Muscle of leg (tissue), 11 donors: ENCODE measurements around the gene MED27. TPM values are rescaled to one million over a fixed set of nuclear protein-coding genes. Genes with fewer than 3 reads are reported as not detected.

Experiments used
- DNase-seq: peaks from one replicate; pipeline ENCODE4 v3.0.0; 2013
- H3K27ac ChIP-seq: one replicate; pipeline ENCODE4 v1.5.1; 2013; ENCODE audit warnings: mild to moderate bottlenecking, low read length, control low read depth
- H3K27me3 ChIP-seq: one replicate; pipeline ENCODE4 v1.6.1; 2013; ENCODE audit warnings: low read length; ENCODE audit not compliant: control insufficient read depth, insufficient read depth
- H3K36me3 ChIP-seq: one replicate; pipeline ENCODE4 v1.6.1; 2013; ENCODE audit warnings: low read length; ENCODE audit not compliant: control insufficient read depth, insufficient read depth
- H3K4me1 ChIP-seq: one replicate; pipeline ENCODE4 v1.6.1; 2013; ENCODE audit warnings: low read length; ENCODE audit not compliant: control insufficient read depth, insufficient read depth
- H3K4me3 ChIP-seq: one replicate; pipeline ENCODE4 v1.5.1; 2013; ENCODE audit warnings: low read length, control low read depth
- H3K9me3 ChIP-seq: replicated peaks from 2 replicates; pipeline ENCODE4 v1.6.1; 2013; ENCODE audit warnings: low read depth, low read length; ENCODE audit not compliant: control insufficient read depth
- WGBS: methylation state at CpG from one replicate; pipeline ENCODE4 v1.1.5; 2013; ENCODE audit warnings: missing lambda C conversion rate; ENCODE audit not compliant: insufficient coverage; 5-methylcytosine and 5-hydroxymethylcytosine counted together
- polyA plus RNA-seq, 8 donors: library from polyadenylated mRNA; unstranded; fragments of 120-200 nt; gene quantifications; one replicate each; pipeline versions ENCODE4 v1.2.1 to v1.2.3, GENCODE V29; 2013; ENCODE audit warnings: inconsistent platforms in 1 of 8, low replicate concordance in 1 of 8; ENCODE audit not compliant: insufficient read length in 8 of 8, insufficient read depth in 1 of 8
- total RNA-seq: library from RNA; stranded (reverse); fragments of 120-200 nt; gene quantifications from one replicate; pipeline ENCODE4 v1.2.4, GENCODE V29; 2013

MED27 gene
- total and polyA plus RNA-seq, 9 donors, result 11.9 to 17.2 (median 15.0) TPM

DNA sequence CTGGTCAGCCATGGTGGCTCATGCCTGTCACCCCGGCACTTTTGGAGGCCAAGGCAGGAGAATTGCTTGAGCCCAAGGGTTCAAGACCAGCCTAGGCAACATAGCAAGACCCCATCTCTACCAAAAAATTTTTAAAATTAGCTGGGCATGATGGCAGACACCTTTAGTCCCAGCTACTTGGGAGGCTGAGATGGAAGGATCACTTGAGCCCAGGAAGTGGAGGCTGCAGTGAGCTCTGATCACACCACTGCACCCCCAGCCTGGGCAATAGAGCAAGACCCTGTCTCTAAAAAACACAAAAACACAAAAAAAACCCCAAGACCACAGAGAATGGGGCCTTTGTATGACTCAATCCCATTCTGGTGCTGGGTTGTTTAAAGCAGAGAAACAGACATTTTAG lies 44.0 kb downstream of the MED27 start:
- H3K4me1 ChIP-seq, result peaks cover 2% of the 10 kb centered on the region
- H3K27ac ChIP-seq, result no peak overlapping the region
- H3K27me3 ChIP-seq, result no peaks in the 10 kb centered on the region
- no peaks in the 10 kb centered on the region for H3K36me3 ChIP-seq
- no peak for DNase-seq
- H3K4me3 ChIP-seq, result no peak overlapping the region
- H3K9me3 ChIP-seq, result no peaks in the 10 kb centered on the region
- no CpG with 5 or more reads among the region's 1 CpG for WGBS

DNA sequence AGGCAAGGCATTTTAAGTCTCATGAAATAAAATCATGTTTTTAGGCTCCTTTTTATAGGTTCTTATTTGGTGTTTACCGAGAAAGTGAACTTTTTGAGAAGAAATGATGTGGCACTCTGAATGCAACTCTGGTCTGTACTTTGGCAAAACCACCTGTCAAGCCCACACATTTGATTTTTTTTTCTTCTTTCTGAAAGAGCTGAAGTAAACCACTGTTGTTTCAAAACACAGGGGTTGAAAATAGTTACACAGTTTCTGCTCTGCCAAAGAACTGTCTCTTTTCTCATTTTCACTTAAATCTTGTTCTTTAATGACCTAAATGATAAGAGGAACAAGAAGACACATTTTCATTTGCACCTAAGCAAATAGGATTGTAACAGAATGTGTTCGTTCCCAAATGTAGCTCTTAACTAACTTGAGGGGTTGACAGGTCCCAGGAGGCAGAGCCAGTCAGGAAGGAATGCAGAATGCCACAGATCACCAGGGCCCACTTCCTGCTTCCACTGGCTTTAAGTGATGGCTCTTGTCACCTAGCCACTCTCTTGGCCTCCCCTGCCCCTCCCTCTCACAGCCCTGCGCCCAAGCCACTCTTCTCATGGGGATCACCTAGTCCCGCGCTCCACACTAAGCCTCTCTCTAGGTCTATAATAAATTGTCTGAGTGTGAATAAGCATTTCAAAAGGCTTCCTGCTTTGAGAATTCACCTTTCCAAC lies 47.3 kb downstream of the MED27 start:
- Histone ChIP-seq H3K4me1 (no peaks in the 10 kb centered on the region), H3K36me3 (no peaks in the 10 kb centered on the region), H3K9me3 (no peaks in the 10 kb centered on the region), H3K4me3 (no peak overlapping the region), H3K27me3 (no peaks in the 10 kb centered on the region), H3K27ac (no peak overlapping the region)
- DNase-seq, result no peak
- WGBS, result 80% methylated on average over 1 of the region's 5 CpGs

DNA sequence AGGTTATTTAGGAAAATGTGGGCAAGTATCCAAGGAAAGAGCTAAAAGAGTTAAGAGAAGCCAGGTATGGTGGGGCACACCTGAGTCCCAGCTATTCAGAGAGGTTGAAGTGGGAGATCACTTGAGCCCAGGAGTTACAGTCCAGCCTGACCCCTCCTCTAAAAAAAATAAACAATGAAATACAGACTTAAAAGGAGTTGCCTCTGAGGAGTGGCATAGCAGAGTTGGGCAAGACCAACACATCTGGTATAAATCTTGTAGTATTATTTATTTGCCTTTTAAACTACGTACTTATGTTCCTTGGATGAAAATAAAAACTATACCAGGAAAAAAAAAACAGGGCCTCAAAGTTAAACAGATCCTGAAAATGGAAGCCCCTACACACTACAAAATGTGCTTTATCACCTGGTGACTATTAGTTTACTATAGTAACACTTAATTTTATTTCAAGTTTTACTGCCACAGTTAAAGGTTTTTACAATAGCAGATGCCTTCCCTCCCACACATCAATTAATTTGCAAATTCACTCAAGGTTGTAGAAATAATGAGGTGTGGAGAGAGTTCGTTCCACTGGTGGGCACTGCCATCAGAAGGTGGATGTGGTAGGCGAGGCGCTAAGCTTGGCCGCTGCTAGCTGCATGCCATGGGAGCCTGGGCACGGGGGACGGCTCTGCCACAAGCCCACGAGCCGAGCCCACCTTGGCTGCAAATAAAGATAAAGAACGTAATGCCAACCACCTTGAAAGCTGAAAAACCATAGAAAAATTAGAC lies 48.0 kb downstream of the MED27 start:
- Histone ChIP-seq H3K36me3 (no peaks in the 10 kb centered on the region), H3K4me3 (no peak overlapping the region), H3K27me3 (no peaks in the 10 kb centered on the region), H3K9me3 (no peaks in the 10 kb centered on the region), H3K4me1 (peaks cover 2% of the 10 kb centered on the region), H3K27ac (no peak overlapping the region)
- 84% methylated on average over 7 of the region's 10 CpGs for WGBS
- no peak for DNase-seq

DNA sequence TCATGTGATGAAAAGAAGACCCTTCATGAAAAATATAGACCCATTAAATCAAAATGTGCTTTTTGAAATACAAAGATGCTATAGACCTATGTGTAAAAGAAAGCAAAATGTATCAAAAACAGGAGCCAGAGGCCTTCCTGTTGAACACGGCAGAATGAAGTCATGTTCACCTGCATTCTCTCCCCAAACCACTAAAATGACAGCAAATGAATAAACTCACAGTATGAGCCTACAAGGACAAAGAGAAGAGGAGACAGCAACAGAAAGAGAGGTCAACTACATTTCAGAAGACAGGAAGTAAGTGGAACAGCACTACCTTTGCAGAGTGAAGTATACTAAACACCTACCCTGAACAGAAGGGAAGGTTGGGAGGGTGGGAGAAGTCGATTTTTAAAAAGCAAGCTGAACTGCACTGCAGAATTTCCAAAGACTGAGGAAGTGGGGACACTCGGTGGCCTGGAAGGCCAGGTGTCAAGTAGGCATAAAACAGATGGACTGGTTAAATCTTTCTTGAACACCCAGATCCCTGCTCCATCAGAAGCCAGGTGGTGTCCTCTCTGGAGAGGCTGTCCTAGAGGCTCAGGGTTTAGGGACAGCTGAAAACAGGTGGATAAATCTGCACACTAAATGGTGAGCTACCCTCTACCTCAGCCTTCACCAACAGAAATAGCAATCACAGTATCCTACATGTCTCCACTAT lies 48.9 kb downstream of the MED27 start:
- H3K4me3 ChIP-seq, result no peak overlapping the region
- no peak for DNase-seq
- WGBS, result 60% methylated on average over 1 of the region's 3 CpGs

DNA sequence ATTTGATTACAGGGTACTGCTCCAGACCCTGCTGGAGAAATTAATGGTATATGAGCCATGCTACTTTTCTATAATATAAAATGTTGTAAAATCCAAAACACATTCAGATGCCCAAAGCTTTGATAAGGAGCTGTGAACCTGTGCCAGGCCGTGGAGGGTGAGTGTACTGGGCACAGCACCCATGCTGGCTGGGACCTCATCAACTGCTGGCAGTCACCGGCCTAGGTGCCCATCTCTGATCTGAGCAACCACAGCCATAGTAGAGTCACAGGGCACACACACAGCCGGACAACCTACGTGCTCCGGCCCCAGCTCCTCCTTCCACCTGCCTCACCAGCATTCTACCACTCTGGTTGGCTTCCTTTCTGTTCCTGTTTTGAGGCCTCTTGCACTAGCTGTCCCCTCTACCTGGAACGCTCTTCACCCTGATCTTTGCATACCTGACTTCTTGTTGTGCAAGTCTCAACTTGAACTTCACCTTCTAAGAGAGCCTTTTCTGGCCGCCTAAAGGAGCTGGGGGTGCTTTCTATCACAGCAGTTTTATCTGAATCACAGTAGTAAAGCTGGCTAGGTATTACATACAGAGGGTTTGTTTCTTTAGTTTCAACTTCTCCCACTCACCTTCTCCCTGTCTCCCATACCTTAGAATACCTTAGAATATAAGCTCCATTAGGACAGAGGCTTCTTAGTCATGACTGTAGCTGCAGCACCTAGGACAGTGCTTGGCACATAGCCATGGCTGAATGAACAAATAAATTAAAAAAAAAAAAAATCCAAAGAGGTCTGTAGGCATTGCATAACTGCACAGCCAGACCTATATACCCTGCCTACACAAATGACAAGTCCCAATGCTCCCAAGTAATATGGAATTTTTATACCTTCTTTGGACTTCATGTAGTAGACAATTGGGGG lies 51.7 kb downstream of the MED27 start:
- 90% methylated on average over 6 of the region's 7 CpGs for WGBS
- peaks cover 8% of the 10 kb centered on the region for H3K4me1 ChIP-seq

More for the DNA sequence above, 48.9 kb downstream of the MED27 start:
- Histone ChIP-seq H3K36me3 (no peaks in the 10 kb centered on the region), H3K9me3 (no peaks in the 10 kb centered on the region), H3K4me1 (peaks cover 2% of the 10 kb centered on the region), H3K27ac (no peak overlapping the region), H3K27me3 (no peaks in the 10 kb centered on the region)

DNA sequence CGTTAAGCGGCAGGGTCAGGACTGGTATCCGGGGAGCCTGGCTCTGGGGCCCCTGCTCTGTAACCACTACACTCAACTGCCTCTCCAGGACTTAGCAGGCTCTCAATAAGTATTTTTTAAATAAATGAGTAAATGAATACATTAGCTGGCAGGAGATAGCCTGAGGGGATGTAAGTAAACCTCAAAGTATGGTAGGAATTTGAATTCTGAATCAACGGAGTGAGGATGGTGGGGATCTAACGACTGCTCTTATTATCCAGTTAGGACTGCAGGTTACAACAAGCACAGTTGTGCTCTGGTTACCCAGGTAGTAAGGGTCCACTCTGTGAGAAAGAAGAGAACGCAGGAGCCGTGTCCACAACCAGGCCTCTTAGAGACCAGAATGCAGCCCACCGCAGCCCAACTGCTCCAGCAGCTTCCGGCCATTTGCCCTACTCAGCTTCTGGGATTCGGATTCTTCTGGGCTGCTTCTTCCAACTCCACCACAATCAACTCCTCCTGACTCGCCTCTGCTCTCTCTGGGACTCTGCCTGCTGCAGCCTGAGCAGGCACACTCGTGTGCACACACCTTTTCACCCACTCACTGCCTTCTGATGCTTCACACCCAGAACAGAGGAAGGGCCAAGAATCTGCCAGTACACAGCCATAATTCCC lies 52.6 kb downstream of the MED27 start:
- no peak overlapping the region for H3K4me3 ChIP-seq
- 85% methylated on average over 8 of the region's 12 CpGs for whole genome bisulfite sequencing
- no peak for DNase-seq
- H3K27ac ChIP-seq, result no peak overlapping the region
- no peaks in the 10 kb centered on the region for H3K36me3 ChIP-seq
- no peaks in the 10 kb centered on the region for H3K27me3 ChIP-seq
- H3K4me1 ChIP-seq, result peaks cover 8% of the 10 kb centered on the region
- H3K9me3 ChIP-seq, result no peaks in the 10 kb centered on the region

More for the DNA sequence above, 51.7 kb downstream of the MED27 start:
- Histone ChIP-seq H3K27ac (no peak overlapping the region), H3K9me3 (no peaks in the 10 kb centered on the region), H3K4me3 (no peak overlapping the region), H3K27me3 (no peaks in the 10 kb centered on the region), H3K36me3 (no peaks in the 10 kb centered on the region)
- no peak for DNase-seq

DNA sequence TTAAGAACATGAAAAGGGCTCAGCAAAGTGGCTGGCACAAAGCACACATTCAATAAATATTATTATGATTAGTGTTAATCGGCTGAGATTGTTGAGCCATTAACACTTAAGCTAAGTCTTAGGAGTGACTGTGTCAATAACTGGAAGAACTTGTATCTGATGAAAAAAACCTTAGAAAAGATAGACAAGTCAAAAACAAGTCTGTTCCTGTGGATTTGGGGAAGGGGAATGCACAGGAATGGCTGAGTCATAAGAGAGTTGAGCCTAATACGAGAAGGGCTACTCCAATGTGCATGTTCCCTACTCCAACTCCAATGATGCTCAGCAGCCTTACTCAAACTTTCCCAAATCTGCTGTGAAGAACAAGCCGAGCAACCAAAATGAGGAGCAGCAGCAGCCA lies 53.9 kb downstream of the MED27 start:
- DNase-seq, result no peak
- WGBS, result 83% methylated on average over 2 of the region's 3 CpGs
- Histone ChIP-seq H3K4me1 (peaks cover 8% of the 10 kb centered on the region), H3K9me3 (no peaks in the 10 kb centered on the region), H3K36me3 (no peaks in the 10 kb centered on the region), H3K27ac (no peak overlapping the region), H3K4me3 (no peak overlapping the region), H3K27me3 (no peaks in the 10 kb centered on the region)

DNA sequence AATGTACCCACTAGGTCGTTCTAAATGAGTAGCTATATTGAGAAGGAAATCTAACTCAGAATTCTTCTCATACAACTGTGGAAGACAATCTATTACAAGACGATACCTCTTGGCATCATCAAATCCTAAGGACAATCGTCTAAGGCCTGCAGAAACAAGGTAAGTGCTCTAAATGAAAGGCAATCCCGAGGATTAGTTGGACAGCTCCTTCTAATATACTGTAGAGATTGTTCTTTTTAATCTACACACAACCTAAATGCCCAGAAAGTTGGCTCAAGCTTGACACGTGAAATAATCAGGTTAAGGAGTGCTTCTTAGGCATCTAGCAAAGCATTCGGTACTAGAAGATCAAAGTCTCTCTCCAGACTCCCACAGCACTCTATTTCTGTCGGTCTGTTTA lies 55.1 kb downstream of the MED27 start:
- WGBS, result no CpG with 5 or more reads among the region's 7 CpGs
- no peak for DNase-seq
- H3K4me1 ChIP-seq, result peaks cover 8% of the 10 kb centered on the region
- H3K9me3 ChIP-seq, result no peaks in the 10 kb centered on the region
- no peak overlapping the region for H3K27ac ChIP-seq
- no peak overlapping the region for H3K4me3 ChIP-seq
- H3K36me3 ChIP-seq, result no peaks in the 10 kb centered on the region
- no peaks in the 10 kb centered on the region for H3K27me3 ChIP-seq

DNA sequence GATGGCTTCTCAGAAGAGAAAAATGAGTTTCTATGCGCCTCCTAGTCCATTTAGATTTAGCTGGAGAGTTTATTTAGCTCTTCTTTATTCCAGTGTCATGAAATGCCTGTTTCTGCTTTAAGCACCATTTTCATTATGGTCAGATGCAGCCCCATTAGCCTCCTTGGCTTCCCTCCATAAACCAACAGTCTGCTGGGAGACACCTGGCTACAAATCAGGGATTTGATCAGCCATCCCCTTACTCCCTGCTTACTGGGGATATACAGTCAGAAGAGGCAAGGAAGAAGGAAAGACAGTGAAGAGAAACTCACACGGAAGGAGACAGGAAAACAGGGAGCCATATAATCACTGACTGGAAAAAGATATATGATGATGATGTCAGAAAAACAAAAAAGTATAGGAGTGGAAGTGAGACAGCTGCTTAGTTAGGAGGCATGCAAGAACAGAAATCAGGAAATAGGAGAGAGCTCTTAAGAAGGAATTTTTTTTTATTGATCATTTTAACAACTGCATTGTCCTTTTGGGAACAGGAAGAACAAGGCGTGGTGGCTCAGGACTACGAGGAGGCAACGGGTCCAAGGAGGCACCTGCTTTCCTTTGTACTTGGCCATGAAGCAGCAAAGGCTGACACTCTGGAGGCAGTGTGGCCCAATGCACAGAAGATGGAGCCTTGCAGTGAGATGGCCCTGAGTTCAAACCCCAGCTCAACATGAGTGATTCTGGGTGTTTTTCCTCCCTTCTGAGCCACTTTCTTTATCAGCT lies 56.1 kb downstream of the MED27 start:
- DNase-seq, result peak; percentile 50
- H3K4me1 ChIP-seq, result peaks cover 8% of the 10 kb centered on the region
- H3K9me3 ChIP-seq, result no peaks in the 10 kb centered on the region
- H3K4me3 ChIP-seq, result no peak overlapping the region
- 23% methylated on average over 4 of the region's 5 CpGs for WGBS
- H3K27me3 ChIP-seq, result no peaks in the 10 kb centered on the region
- peak overlapping the region; percentile 7 for H3K27ac ChIP-seq
- no peaks in the 10 kb centered on the region for H3K36me3 ChIP-seq
